ENCODE results near the gene NSD1.
"Not testable (repeated sequence)": the region's sequence is repeated elsewhere in the genome, so short reads cannot be mapped to it uniquely, and the experiment has no call there.

The NSD1 gene

GRCh38 chr5:177232761-177233160, 99.2 kb downstream of the NSD1 start:
- DNase-seq, result no peak

- DNase-seq, result no peak
Measured at GRCh38 chr5:177233206-177233605, 99.6 kb downstream of the NSD1 start.

GRCh38 chr5:177233802-177234201, 100.2 kb downstream of the NSD1 start:
- DNase-seq, result no peak

GRCh38 chr5:177234841-177235240, 101.3 kb downstream of the NSD1 start:
- DNase-seq, result no peak

- DNase-seq, result no peak
Measured at GRCh38 chr5:177241768-177242167, 108.2 kb downstream of the NSD1 start.

- DNase-seq, result no peak
Measured at GRCh38 chr5:177242304-177242703, 108.7 kb downstream of the NSD1 start.

GRCh38 chr5:177249761-177250537, 116.4 kb downstream of the NSD1 start:
- no peak for DNase-seq

GRCh38 chr5:177253252-177253651, 119.7 kb downstream of the NSD1 start:
- no peak for DNase-seq

GRCh38 chr5:177256296-177256695, 122.7 kb downstream of the NSD1 start:
- DNase-seq, result no peak

- DNase-seq, result not testable (repeated sequence)
Measured at GRCh38 chr5:177258711-177259110, 125.1 kb downstream of the NSD1 start.

GRCh38 chr5:177260961-177261360, 127.4 kb downstream of the NSD1 start:
- DNase-seq, result no peak

GRCh38 chr5:177261510-177261909, 127.9 kb downstream of the NSD1 start:
- DNase-seq, result no peak

GRCh38 chr5:177264178-177264577, 130.6 kb downstream of the NSD1 start:
- no peak for DNase-seq

GRCh38 chr5:177265395-177265794, 131.8 kb downstream of the NSD1 start:
- no peak for DNase-seq

- no peak for DNase-seq
Measured at GRCh38 chr5:177269232-177269895, 135.8 kb downstream of the NSD1 start.

- no peak for DNase-seq
Measured at GRCh38 chr5:177269976-177270375, 136.4 kb downstream of the NSD1 start.

GRCh38 chr5:177270653-177271052, 137.1 kb downstream of the NSD1 start:
- no peak for DNase-seq

GRCh38 chr5:177271113-177271512, 137.5 kb downstream of the NSD1 start:
- DNase-seq, result no peak

GRCh38 chr5:177275883-177276282, 142.3 kb downstream of the NSD1 start:
- DNase-seq, result no peak

GRCh38 chr5:177276886-177277285, 143.3 kb downstream of the NSD1 start:
- no peak for DNase-seq

- no peak for DNase-seq
Measured at GRCh38 chr5:177288191-177288590, 154.6 kb downstream of the NSD1 start.

- DNase-seq, result no peak
Measured at GRCh38 chr5:177290816-177291596, 157.4 kb downstream of the NSD1 start.

GRCh38 chr5:177291735-177292134, 158.2 kb downstream of the NSD1 start:
- DNase-seq, result no peak

Data from NCI-H446 treated with DMSO at 0.1 percent for 48 hours (cell line).